Lower leg skin (tissue), 3 donors: ENCODE data around the gene BCAP31.

Source experiments
- POLR2A ChIP-seq, 2 donors: fragments of 450-650 bp; IDR thresholded peaks; one replicate each; pipeline ENCODE4 v1.6.1; 2016 to 2017; ENCODE audit warnings: antibody characterized with exemption in 2 of 2, mild to moderate bottlenecking in 1 of 2, moderate library complexity in 1 of 2
- TF ChIP-seq, protein P1 (sequence below), 3 donors: fragments of 450-650 bp; IDR thresholded peaks; one replicate each; pipeline ENCODE4 v1.5.1; 2016; ENCODE audit warnings: antibody characterized with exemption in 3 of 3, mild to moderate bottlenecking in 3 of 3, moderate library complexity in 2 of 3

DNA sequence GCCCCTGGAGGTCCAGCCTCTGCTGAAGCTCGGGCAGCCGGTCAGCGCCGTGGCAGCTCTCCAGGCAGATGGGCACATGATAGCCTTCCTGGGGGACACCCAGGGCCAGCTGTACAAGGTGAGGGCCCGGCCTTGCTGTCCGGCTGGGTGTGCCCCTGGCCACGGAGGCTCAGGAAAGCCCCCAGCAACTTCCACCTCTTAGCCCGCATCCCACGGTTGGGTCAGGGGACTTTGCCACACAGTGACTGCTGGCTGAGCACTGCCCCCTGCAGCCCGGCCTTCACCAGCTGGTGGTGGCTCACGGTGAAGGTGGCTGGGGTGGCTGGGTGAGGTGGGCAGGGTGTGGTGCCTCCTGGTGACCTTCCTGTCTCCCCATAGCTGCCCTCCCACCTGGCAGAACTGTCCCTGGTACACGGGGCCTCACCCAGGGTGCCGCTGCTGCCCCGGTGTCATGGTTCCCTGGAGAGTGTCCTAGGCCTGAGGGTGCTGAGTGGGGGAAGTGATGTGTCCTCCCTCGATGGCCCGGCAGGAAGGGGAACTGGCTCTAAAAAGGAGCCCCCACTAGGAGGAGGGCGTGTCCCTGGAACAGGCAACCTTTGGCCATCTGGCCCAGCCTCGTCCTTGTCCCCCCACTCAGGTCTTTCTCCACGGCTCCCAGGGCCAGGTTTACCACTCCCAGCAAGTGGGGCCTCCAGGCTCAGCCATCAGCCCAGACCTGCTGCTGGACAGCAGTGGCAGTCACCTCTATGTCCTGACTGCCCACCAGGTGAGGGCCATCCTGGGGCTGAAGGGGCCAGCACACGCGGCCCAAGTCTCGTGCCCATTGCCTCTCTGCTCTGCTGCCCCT is 44.3 kb upstream of the BCAP31 start:
- TF ChIP-seq, protein P1, sequence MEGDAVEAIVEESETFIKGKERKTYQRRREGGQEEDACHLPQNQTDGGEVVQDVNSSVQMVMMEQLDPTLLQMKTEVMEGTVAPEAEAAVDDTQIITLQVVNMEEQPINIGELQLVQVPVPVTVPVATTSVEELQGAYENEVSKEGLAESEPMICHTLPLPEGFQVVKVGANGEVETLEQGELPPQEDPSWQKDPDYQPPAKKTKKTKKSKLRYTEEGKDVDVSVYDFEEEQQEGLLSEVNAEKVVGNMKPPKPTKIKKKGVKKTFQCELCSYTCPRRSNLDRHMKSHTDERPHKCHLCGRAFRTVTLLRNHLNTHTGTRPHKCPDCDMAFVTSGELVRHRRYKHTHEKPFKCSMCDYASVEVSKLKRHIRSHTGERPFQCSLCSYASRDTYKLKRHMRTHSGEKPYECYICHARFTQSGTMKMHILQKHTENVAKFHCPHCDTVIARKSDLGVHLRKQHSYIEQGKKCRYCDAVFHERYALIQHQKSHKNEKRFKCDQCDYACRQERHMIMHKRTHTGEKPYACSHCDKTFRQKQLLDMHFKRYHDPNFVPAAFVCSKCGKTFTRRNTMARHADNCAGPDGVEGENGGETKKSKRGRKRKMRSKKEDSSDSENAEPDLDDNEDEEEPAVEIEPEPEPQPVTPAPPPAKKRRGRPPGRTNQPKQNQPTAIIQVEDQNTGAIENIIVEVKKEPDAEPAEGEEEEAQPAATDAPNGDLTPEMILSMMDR (IDR thresholded peaks at IDR 0.05), result no peak
- no peak for TF ChIP-seq POLR2A (IDR thresholded peaks at IDR 0.05)
